ENCODE data around the gene PPT2.

PPT2 gene, protein sequence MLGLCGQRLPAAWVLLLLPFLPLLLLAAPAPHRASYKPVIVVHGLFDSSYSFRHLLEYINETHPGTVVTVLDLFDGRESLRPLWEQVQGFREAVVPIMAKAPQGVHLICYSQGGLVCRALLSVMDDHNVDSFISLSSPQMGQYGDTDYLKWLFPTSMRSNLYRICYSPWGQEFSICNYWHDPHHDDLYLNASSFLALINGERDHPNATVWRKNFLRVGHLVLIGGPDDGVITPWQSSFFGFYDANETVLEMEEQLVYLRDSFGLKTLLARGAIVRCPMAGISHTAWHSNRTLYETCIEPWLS
- 3.3 to 6.2 (median 5.3) reads per million in 4 experiments for total RNA-seq

DNA sequence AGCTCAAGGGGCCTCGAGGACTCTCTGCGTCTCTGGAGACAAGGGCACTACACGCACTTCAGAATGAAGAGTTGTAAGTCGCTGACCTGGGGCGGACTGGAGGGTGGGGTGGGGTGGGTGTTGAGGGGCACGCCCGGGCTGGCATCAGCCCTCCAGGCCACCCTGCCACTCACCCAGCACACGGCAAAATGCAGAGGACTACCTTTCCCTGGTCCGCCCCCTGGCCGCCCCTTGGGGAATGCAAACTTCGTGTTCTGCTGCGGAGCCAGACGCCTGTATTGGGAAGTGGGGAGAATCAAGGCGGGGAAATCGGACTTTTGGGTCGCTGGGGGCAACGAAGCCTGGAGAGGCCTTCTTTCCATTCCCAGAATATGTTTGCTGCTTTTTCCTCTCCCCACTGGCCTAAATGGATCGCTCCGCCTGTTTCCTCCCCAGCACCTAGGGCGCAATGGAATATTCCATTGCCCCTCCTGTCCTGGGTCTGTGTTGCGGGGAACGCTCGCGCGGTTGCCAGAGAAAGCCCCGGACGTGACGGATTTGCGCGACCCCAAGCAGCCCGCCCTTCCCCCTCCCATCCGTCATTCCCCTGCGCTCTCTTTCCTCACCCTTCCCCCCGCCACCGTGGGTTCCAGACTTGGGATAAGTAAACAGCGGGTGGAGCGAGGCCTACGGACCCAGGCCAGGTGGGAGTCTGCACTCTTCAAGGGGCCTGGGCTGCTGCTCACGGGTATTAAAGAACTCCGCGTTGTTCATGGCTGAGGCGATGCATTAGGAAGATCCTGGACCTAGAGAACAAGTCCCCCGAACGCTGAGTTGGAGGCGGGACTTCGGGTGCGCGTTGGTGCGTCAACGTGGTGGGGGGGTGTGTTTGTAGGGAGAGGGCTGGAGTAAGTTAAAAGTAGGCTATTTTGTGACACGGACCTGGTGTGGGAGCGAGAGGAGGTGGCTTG lies at the start of gene PPT2:
PPT2 (plus strand) TSS at position 578 of the 950 bp plus-strand sequence. CDS start 454 bp downstream, outside the sequence.
- peak; percentile 74 for DNase-seq

DNA sequence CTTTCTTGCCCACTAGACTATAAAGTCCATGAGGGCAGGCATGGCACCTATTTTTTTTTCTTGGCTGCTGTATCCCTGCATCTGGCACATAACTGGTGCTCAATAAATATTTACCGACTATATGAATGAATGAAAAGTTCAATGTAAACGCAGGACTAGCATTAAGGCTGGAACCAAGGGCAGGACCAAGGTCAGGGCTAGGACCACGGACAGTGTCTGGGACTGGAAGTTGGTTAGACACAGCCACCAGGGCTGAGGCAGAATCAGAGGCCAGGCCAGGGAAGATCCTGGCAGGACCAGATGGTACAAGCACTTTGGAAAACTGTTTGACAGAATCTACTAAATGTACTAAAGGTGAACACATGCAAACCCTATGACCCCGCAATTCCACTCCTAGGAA lies 48.5 kb upstream of the PPT2 start:
- DNase-seq = no peak

DNA sequence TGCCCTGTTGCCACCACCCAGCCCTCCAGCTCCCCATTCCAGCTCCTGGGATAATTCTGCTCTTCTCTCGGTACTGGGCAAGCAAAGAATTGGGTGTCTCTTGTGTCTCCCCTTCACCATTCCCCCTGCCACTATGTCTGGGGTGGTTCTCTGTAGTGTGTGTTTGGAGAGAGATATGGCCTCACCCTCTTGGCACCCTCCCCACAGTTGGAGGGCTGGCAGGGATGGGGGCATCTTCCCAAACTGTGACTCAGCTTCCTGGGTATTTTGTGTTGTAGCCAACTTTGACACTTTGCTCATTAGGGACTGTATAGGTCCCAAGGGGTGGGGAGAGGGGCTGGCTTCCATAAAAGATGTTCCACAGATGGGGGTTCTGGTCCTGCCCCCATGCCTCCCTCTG lies 46.5 kb upstream of the PPT2 start:
- DNase-seq = no peak

DNA sequence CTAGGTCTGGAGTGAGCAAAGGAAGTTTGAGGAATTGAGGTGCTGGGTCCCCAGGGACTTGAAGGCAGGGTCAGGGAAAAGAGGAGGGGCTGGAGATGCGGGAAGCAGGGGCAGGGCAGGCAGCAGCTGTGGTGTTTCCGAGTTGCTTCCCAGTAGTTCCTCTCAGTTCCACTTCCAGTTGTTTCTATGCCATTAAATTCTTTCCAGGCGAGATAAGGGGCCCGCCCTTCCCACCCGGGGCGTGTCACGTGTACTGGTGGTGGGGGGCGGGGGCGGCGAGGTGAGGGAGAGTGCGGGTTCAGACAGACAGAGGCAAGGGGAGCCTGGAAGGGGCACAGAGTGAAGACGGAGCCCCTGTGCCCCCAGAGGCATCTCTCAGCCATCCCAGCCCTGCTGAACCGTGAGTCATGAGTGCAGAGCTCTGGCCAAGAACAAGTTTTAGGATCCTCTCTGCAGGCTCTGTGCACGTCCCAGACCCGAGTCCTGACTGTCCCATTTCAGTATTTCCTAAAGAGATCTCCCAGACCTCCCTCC lies 45.8 kb upstream of the PPT2 start:
- DNase-seq = no peak

DNA sequence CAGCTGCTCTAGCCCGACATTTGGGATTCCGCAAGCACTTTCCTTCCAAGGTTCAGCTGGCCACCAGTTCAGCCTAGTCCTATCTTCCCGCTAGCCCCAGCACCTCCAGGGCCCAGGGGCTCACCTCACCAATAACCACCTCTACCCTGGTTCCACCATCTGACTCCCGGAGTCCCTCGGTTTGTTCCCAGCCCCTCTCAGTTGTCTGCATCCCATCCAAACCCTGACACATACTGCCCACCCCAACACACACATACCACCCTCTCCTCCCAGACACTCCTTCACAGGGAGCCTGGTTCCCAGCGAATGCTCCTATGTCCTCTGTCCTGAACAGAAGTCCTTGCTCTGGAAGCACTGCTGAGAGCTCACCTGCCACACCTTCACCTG lies 45.2 kb upstream of the PPT2 start:
- DNase-seq = no peak

DNA sequence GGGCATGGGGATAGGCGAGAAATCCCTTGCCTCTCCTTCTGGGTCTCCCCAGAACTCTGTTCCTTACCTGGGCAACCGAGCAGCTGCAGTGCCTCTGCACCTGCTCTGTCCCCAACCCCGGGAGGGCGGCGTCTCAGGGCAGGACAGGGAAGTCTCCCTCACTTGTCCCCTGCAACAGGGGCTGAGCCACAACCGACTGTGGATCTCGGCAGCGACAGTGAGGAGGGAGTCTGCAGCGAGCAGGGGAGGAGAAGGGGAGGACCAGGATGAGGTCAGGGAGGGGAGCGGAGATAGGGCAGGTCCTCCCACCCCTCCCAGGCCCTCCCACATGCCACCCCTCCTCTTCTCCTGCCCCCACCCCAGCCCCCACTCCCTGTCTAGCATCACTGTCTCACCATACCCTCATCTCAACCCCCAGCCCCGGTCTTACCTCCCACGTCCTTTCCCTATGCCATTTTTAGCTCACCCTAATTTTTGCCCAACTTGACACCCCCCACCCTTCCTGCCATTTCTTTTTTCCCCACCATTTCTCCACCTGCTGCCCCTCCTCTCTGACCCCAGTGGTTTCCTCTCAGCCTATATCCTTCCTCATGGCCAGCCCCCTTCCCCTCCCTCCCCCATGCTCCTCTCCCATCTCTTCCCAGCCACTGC lies 44.7 kb upstream of the PPT2 start, which contains the start of gene TNXB:
TNXB (minus strand) TSS at position 225 of the 651 bp plus-strand sequence. CDS start 11,140 bp downstream, outside the sequence.
- no peak for DNase-seq

DNA sequence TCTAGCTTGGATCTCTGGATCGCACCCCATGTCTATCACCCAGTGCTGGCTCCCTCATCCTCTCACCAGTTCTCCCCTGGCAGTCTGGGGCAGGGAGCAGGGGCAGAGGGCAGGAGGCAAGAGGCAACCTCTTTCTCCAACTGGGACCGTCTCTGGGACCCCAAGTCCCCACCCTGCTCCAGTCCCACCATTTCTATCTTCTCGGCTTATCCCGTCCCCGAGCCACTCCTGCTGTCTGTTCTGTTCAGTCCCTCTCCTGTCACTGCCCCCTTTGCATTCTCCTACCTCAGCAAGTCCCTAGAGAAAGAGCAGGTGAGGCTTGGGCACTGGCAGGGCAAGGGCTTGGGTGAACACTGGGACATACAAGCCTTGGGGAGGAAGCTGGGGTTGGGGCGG lies 44.2 kb upstream of the PPT2 start:
- DNase-seq = no peak

DNA sequence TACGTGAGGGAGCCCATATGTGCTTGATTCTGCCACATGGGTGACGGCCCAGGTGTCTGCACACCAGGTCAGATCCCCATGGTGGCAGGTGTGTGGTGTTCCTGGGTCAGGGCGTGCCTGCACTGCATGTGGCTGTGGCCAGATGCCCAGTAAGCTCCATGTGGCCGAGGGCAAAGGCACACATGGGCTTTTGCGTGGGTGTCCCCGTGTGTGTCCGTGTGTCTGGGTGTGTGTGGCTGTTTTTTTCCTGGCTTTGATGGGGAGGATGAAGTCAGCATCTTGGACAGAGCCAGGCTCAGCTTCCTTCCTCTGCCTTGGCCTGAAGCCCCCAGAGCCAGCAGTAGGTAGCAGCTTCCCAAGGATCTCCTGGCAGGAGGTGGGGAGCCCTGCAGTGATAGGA lies 43.3 kb upstream of the PPT2 start:
- no peak for DNase-seq

DNA sequence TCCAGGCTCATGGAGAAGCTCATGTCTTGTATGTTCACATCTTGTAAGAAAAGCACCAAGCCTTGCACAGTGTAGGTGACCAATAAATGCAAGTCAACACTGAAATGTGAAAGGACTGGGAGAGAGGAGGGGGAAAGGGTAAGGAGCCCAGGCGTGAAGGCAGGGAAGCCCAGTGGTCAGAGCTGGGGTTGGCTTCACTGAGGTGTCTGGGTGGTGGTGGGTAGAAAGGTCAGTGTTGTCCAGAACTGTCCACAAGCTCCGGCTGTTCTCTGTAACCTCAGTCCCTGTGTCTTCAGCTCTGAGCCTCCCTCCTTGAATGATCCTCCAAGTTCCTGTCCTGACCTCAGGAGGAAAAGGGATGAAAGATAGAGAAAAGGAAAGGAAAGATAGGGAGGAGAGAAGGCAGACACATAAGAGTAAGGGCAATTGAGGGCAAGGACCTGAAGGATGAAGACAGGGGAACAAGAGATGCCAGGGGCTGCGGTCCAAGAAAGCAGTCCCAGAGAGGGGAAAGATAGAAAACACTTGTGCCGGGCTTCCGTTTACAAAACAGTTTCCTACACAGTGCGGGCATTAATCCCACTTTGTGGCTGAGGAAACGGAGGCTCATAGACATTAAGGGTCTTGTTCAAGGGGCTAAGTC lies 42.4 kb upstream of the PPT2 start:
- DNase-seq = no peak

DNA sequence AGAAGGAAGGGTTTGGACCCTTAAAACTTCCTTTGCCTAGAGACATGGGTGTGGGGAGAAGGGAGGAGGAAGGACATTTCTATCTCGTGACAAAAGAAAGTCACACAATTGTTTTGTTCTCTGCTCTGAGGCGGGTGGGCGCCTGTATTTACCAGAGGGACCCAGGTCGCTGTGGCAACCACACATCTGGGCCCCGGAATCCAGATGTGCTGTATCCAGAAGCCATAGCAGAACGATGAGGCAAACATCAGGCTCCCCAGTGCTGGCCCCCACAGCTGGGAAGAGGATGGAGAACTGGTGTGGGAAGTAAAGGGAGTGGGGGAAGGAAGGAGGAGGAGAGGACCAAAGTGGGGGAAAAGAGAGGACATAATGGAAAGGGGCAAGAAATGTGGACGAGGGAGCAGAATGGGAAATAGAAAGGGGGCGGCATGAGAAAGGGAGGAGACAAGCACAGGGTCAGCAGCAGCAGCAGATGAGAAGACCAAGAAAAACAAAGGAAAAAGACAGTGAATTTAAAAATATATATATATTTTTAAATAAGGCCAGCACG lies 41.4 kb upstream of the PPT2 start:
- DNase-seq = no peak

DNA sequence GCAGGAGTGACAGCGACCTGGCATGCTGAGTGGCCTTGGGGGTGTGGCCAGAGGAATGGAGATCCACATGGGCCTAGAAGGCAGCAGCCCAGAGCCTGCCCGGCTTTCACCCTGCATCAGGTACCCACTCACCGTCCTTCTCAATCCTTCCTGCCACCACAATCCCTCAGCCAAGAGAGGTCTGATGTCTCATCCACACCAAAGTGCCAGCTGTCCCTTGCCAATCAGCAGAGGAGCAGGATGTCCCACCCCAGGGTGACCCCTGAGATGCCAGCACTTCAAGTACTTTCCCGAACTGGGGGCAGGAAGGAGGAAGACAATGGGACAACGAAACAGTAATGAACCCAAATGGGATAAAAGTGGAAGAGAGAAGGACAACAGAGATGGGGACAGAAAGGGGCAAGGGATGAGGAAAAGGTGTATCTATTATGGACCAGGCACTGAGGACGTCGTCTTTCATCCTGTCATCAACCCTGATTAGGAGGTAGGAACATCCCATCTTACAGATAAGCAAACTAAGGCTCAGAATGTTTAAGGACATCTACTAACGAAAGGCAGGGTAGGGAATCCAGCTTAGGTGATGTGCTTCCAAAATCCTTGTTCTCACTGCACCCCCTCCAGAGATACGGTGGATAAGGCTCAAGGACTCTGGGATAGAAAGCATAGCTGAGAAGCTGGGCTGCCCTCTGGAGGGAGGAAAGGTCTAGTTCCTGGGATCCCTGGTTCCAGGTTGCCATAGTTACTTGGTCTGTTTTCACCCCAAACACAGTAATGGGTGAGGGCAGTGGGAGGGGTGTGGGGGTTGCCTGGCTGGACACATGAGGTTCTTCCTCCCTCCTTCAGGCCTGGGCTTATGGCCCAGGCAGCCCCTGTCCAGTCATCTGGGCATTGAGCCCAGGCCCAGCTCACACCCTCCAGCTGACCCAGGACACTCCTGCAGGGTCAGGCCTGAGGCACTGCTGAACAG lies 40.3 kb upstream of the PPT2 start:
- DNase-seq = no peak

DNA sequence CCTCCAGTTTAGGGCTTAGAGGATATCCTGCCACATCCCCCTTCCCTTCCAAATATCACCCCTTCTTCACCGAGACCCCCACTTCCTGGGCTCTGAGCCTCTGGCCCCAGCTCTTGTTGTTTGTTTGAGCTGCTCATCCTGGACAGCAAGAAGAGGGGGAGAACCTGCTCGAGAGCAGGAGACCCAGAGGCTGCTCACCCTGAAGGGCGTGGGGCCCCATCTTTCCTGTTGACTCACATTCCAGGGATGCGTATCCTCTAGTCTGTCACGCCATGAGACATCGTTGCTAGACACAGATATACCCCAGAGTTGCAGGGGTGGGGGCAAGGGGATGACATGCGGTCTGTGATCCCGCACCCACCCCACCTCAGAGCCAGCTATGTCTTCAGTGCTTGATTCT lies 39.1 kb upstream of the PPT2 start:
- DNase-seq = no peak

DNA sequence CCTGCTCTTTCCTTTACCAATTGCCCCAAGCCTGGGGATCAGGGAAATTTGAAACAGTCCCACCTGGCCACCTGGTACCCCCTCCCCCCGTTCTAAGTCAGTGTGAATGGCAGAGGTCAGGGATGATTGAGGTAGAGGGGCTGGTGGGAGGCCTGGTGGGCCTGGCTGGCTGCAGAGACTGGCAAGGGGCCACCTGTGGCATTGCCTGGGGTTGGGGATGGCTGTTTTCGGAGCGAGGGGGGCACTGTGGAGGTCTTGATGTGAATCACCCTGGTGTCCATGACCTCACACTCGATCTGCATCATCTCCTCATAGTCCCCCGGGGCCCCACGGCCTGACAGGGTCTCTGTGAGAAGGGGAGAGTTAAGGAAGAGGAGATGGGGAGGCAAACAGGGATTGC lies 38.3 kb upstream of the PPT2 start:
- no peak for DNase-seq

DNA sequence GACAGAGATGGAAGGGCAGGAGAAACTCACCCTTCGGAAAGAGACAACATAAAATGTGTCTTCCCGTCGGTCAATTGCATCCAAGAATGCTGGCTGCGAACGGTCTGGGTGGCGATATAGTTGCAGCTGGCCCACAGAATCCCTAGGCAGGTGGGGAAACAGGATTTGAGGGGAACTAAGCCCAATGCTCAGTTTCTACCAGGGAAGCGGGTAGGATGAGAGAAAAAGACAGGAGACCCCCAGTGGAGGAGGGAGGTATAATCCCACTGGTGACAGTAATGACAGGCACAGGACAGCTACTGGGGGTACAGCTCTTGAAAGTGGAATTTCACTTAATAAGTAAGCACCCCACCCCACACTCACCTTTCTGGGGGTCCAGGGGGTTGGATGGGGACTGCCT lies 37.3 kb upstream of the PPT2 start:
- no peak for DNase-seq

DNA sequence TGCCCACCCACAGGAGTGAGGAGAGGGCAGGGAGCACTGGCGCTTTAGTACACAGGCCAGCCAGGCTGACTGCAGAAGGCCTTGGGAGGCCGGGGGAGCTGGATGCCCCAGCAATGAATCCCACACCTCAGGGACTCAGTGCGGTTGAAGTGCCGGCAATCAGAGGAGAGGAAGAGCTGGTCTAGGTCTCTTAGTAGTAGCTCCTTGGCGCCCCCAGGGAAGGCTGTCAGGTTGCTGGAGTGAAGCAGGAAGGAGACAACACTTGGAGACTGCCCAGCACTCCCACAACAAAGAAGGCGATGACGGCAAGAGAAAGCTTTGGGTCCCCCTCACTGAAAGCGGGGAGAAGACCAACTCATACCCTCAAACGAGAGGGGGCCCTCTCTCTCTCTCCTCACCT lies 36.5 kb upstream of the PPT2 start:
- no peak for DNase-seq

DNA sequence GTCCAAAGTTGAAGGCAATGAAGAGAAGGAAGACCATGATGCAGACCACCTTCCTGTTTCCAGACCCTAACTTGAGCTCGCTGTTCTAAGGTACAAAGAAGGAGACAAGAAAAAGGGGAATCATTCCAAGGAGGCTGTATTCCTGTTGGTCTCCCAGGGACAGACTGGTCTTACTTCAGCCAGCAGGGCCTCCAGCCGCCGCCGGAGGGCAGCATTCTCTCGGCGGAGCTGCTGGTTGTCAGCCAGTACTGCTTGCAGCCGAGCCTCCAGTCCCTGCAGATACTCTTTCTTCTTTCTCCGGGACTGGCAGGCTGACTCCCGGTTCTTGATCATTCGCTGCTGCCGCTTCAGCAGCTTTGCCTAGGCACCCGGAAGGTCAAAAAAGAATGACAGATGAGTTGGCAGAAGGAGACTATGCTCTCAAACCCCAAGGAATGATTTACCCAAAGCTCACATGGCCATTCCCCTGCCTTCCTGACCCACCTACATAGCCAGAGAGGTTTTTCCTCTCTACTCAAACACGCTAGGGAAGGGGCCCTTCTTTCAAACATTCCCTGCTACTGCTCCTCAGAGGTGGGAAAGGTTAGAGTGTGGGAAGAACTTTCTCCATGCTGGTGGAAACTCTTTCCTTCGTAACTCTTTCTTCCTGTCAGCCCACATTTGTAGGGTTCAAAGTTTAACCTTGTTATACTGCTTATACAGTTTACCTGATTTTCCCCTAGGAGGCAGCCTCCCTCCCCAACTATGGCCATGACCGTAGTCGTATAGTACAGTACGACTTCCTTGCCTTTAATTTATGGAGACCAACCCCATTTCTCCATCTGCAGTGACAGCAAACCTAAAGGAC lies 34.9 kb upstream of the PPT2 start:
- DNase-seq = peak; percentile 51

DNA sequence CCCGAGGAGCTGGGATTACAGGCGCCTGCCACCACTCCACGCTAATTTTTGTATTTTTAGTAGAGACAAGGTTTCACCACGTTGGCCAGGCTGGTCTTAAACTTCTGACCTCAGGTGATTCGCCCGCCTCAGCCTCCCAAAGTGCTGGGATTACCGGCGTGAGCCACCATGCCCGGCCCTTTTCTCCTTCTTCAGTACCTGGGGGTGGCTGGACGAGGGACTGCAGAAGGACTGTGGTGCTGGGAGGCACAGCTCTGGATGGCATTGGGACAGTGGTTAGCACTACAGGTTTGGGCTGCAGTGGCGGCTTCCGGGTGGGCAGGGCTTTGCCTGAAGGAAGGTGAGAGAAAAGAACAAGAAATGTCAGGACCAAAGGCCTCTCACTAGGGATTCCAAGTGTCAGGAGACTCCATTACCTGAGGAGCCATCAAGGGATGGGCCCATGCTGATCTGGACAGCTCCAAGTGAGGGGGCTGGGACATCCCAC lies 33.3 kb upstream of the PPT2 start:
- no peak for DNase-seq

DNA sequence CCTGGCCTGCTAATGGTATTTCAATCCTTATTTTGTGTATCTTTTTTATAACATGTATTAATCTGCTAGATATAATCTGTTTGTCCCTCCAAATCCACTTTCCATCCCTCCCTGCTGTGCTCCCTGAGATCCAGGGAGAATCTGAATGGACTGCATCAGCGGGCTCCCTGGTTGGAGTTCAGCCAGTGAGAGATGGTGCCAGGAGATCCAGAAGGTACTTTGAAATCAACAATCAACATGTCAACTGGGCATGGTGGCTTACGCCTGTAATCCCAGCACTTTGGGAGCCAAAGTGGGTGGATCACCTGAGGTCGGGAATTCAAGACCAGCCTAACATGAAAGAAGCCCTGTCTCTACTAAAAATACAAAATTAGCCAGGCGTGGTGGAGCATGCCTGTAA lies 30.3 kb upstream of the PPT2 start:
- DNase-seq = no peak

DNA sequence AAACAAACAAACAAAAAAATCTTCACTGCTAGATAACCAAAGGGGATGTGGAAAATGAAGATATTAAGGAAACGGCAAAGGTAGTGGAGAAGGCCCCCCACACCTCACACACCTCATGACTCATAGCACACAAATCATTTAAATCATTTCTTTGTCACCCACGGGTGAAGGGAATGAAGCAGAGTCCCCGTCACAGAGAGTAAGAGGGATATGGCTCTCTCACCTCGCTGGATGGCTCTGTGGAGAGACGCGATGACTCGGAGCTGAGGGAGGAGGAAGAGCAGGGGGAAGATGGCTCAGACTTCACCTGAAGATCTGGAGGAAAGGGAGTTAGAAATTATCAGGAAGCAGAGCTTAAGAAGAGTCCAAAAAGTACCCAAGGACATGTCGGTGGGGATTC lies 27.1 kb upstream of the PPT2 start:
- DNase-seq = no peak

DNA sequence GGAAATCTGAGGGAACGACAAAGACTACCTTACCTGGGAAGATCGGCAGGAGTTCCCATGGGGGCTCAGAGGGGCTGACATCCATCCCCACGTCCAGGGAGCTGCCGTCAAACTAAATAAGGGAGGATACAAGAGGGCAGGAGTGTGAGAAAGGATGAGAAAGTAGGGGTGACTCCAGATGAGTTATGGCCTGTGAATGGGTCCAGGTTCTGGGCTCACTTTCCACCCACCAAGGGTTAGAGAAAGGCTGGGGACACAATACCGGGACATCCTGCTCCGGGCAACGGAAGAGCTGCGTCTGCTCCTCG lies 26.6 kb upstream of the PPT2 start:
- DNase-seq = no peak

Measured in effector CD8-positive, alpha-beta T cell (primary cell).